ENCODE measurements around the gene DMTF1. TPM values are rescaled to one million over a fixed set of nuclear protein-coding genes. Genes with fewer than 3 reads are reported as not detected.
A peak's percentile ranks its signal among the peaks of the same experiment; 100 is the strongest.

Gene DMTF1
- total and polyA plus RNA-seq, 2 donors from 2014 or later = 23.6 to 88.6 TPM

- intact Hi-C loops (cut with DNase I) = no loop called here
- no peak for DNase-seq
- Histone ChIP-seq H3K36me3 (ENCODE audit: control insufficient read depth in 2 of 3, insufficient read depth in 3 of 3, low read length in 3 of 3) (no peaks in the 10 kb centered on the region), H3K4me1 (ENCODE audit: control insufficient read depth in 2 of 3, insufficient read depth in 2 of 3, low read depth in 1 of 3, low read length in 3 of 3) (no peaks in the 10 kb centered on the region), H3K27me3 (ENCODE audit: control insufficient read depth, insufficient read depth, low read length) (no peaks in the 10 kb centered on the region), H3K27ac (ENCODE audit: low read depth in 2 of 2, low read length in 2 of 2) (no peak overlapping the region), H3K4me3 (ENCODE audit: low read length in 3 of 3) (no peak overlapping the region), H3K9ac (ENCODE audit: low read length in 3 of 3) (no peak overlapping the region), H3K9me3 (ENCODE audit: control insufficient read depth in 2 of 3, insufficient read depth in 1 of 3, low read length in 3 of 3) (no peaks in the 10 kb centered on the region)
- no peak for FAIRE-seq
- no peak for TF ChIP-seq CTCF (IDR thresholded peaks at IDR 0.05; ENCODE audit: borderline replicate concordance, extremely low read depth, insufficient read depth)
These were observed 12.7 kb upstream of the DMTF1 start for GRCh38 chr7:87139514-87139913.

GRCh38 chr7:87140271-87140748 lies 11.9 kb upstream of the DMTF1 start:
- H3K4me3 ChIP-seq (ENCODE audit: low read length in 3 of 3) = no peak overlapping the region
- TF ChIP-seq CTCF (IDR thresholded peaks at IDR 0.05; ENCODE audit: borderline replicate concordance, extremely low read depth, insufficient read depth) = no peak
- intact Hi-C loops (cut with DNase I) = loop anchor here (10.0 kb wide), 1 partner anchor 226 kb away; no protein-coding TSS in a partner anchor
- no peak overlapping the region for H3K9ac ChIP-seq (ENCODE audit: low read length in 3 of 3)
- no peaks in the 10 kb centered on the region for H3K36me3 ChIP-seq (ENCODE audit: control insufficient read depth in 2 of 3, insufficient read depth in 3 of 3, low read length in 3 of 3)
- no peaks in the 10 kb centered on the region for H3K9me3 ChIP-seq (ENCODE audit: control insufficient read depth in 2 of 3, insufficient read depth in 1 of 3, low read length in 3 of 3)
- DNase-seq = no peak
- no peaks in the 10 kb centered on the region for H3K27me3 ChIP-seq (ENCODE audit: control insufficient read depth, insufficient read depth, low read length)
- H3K4me1 ChIP-seq (ENCODE audit: control insufficient read depth in 2 of 3, insufficient read depth in 2 of 3, low read depth in 1 of 3, low read length in 3 of 3) = no peaks in the 10 kb centered on the region
- no peak for FAIRE-seq
- no peak overlapping the region for H3K27ac ChIP-seq (ENCODE audit: low read depth in 2 of 2, low read length in 2 of 2)

- FAIRE-seq (no peak), DNase-seq (peak in 1 of 5 donors; percentile 50)
- intact Hi-C loops (cut with DNase I) = loop anchor here (10.0 kb wide), 1 partner anchor 229 kb away; no protein-coding TSS in a partner anchor
- no peak overlapping the region for H3K4me3 ChIP-seq (ENCODE audit: low read length in 3 of 3)
- H3K27me3 ChIP-seq (ENCODE audit: control insufficient read depth, insufficient read depth, low read length) = no peaks in the 10 kb centered on the region
- H3K36me3 ChIP-seq (ENCODE audit: control insufficient read depth in 2 of 3, insufficient read depth in 3 of 3, low read length in 3 of 3) = no peaks in the 10 kb centered on the region
- no peak for TF ChIP-seq CTCF (IDR thresholded peaks at IDR 0.05; ENCODE audit: borderline replicate concordance, extremely low read depth, insufficient read depth)
- H3K27ac ChIP-seq (ENCODE audit: low read depth in 2 of 2, low read length in 2 of 2) = no peak overlapping the region
- H3K9ac ChIP-seq (ENCODE audit: low read length in 3 of 3) = no peak overlapping the region
- no peaks in the 10 kb centered on the region for H3K9me3 ChIP-seq (ENCODE audit: control insufficient read depth in 2 of 3, insufficient read depth in 1 of 3, low read length in 3 of 3)
- no peaks in the 10 kb centered on the region for H3K4me1 ChIP-seq (ENCODE audit: control insufficient read depth in 2 of 3, insufficient read depth in 2 of 3, low read depth in 1 of 3, low read length in 3 of 3)
These were observed 8.0 kb upstream of the DMTF1 start for GRCh38 chr7:87144173-87144657.

Data from kidney (tissue), 14 donors.